Sigmoid colon (tissue), 4 donors: ENCODE measurements around the gene SNX24.

ENCODE experiments used
- CTCF ChIP-seq, 4 experiments: fragments of 450-650 bp in 3 of 4; fragments of 200-600 bp in 1 of 4; IDR thresholded peaks; one replicate each; pipeline ENCODE4 v1.5.1; 2016 to 2019; ENCODE audit warnings: antibody characterized with exemption in 4 of 4, mild to moderate bottlenecking in 3 of 4, moderate library complexity in 2 of 4
- EP300 ChIP-seq, 4 donors: sonication (generic); formaldehyde crosslinking; IDR thresholded peaks; one replicate each; pipeline ENCODE4 v1.6.1; 2017; ENCODE audit warnings: antibody characterized with exemption in 4 of 4
- POLR2A ChIP-seq, 2 donors: fragments of 450-650 bp; IDR thresholded peaks; one replicate each; pipeline ENCODE4 v1.6.1; 2016; ENCODE audit warnings: antibody characterized with exemption in 2 of 2, mild to moderate bottlenecking in 2 of 2, moderate library complexity in 2 of 2
- POLR2AphosphoS5 ChIP-seq, 4 donors: sonication (generic); formaldehyde crosslinking; IDR thresholded peaks; one replicate each; pipeline ENCODE4 v1.6.1; 2017; ENCODE audit warnings: antibody characterized with exemption in 4 of 4

- no peak for TF ChIP-seq CTCF (IDR thresholded peaks at IDR 0.05)
- TF ChIP-seq EP300 (IDR thresholded peaks at IDR 0.05), result no peak
- no peak for TF ChIP-seq POLR2A (IDR thresholded peaks at IDR 0.05)
- no peak for TF ChIP-seq POLR2AphosphoS5 (IDR thresholded peaks at IDR 0.05)
Measured at GRCh38 chr5:122863721-122864120, 18.3 kb downstream of the SNX24 start.
